ENCODE results near the gene CLCN5. TPM values are rescaled to one million over a fixed set of nuclear protein-coding genes. Genes with fewer than 3 reads are reported as not detected.

The CLCN5 gene
- total and polyA plus RNA-seq, 11 donors: 0.65 to 6.0 (median 2.5) TPM

GRCh38 chrX:50117476-50117875 is 195.1 kb downstream of the CLCN5 start:
- Histone ChIP-seq H3K4me1 (no peaks in the 10 kb centered on the region), H3K9me3 (no peaks in the 10 kb centered on the region), H3K4me3 (no peak overlapping the region), H3K27ac (no peak overlapping the region), H3K36me3 (no peaks in the 10 kb centered on the region), H3K27me3 (peaks cover 0 to 18% (median 0%) of the 10 kb centered on the region in 9 donors)
- TF ChIP-seq POLR2A (IDR thresholded peaks at IDR 0.05): no peak
- intact Hi-C loops (cut with DNase I): no loop called here
- no peak for DNase-seq
- 28 to 43% (median 38%) methylated on average over 3 of the region's 3 CpGs for WGBS, 4 donors
- ATAC-seq: no peak

GRCh38 chrX:50125480-50125879 is 203.1 kb downstream of the CLCN5 start:
- Histone ChIP-seq H3K9me3 (no peaks in the 10 kb centered on the region), H3K36me3 (no peaks in the 10 kb centered on the region), H3K4me3 (no peak overlapping the region), H3K27ac (no peak overlapping the region), H3K27me3 (peaks cover 0 to 9% (median 0%) of the 10 kb centered on the region in 9 donors), H3K4me1 (no peaks in the 10 kb centered on the region)
- ATAC-seq (no peak), DNase-seq (no peak)
- TF ChIP-seq POLR2A (IDR thresholded peaks at IDR 0.05): no peak
- TF ChIP-seq CTCF (IDR thresholded peaks at IDR 0.05): no peak
- 74 to 82% (median 79%) methylated on average over 1 of the region's 1 CpG for WGBS, 4 donors
- intact Hi-C loops (cut with DNase I): no loop called here

GRCh38 chrX:50147972-50148371 is 225.6 kb downstream of the CLCN5 start:
- no peak for TF ChIP-seq POLR2A (IDR thresholded peaks at IDR 0.05)
- TF ChIP-seq CTCF (IDR thresholded peaks at IDR 0.05): no peak
- Histone ChIP-seq H3K9me3 (no peaks in the 10 kb centered on the region), H3K4me3 (no peak overlapping the region), H3K4me1 (no peaks in the 10 kb centered on the region), H3K27ac (no peak overlapping the region), H3K27me3 (peaks cover 0 to 5% (median 0%) of the 10 kb centered on the region in 9 donors), H3K36me3 (no peaks in the 10 kb centered on the region)
- WGBS, 4 donors: 68 to 92% (median 83%) methylated on average over 7 of the region's 7 CpGs
- ATAC-seq: no peak
- intact Hi-C loops (cut with DNase I): no loop called here
- DNase-seq: no peak

MicroRNAs within 50 kb of the gene (microRNA counts, 767-probe panel; counts per million panel counts)
- microRNA hsa-miR-188-3p: 1,763 to 1,924 counts per million in 2 donors
- 2,151 to 2,183 counts per million in 2 donors for microRNA hsa-miR-188-5p
- microRNA hsa-miR-362-3p: 0 to 71.6 counts per million in 2 donors
- microRNA hsa-miR-362-5p: 2,777 to 2,926 counts per million in 2 donors
- microRNA hsa-miR-500a-5p+hsa-miR-501-5p: 1,208 to 1,458 counts per million in 2 donors
- 71.6 to 1,023 counts per million in 2 donors for microRNA hsa-miR-500b
- 0 to 71.6 counts per million in 2 donors for microRNA hsa-miR-501-3p
- microRNA hsa-miR-502-3p: 0 to 71.6 counts per million in 2 donors
- microRNA hsa-miR-502-5p: 2,116 to 2,353 counts per million in 2 donors
- 71.6 to 908 counts per million in 2 donors for microRNA hsa-miR-532-3p
- 2,619 to 2,738 counts per million in 2 donors for microRNA hsa-miR-532-5p
- microRNA hsa-miR-660-5p: 1,658 to 2,138 counts per million in 2 donors

Small RNAs within 50 kb of the gene (microRNA-seq; reads per million reads assigned to microRNA genes)
- 40.1 to 96.7 (median 53.2) reads per million in 4 donors for gene MIR188
- gene MIR362: 121 to 312 (median 137) reads per million in 4 donors
- gene MIR500A: 5.6 to 10.6 (median 9.1) reads per million in 4 donors
- gene MIR500B: 0 to 0.60 (median 0.30) reads per million in 4 donors
- gene MIR501: 26.4 to 113 (median 48.0) reads per million in 4 donors
- 26.2 to 44.2 (median 27.6) reads per million in 4 donors for gene MIR502
- gene MIR532: 332 to 655 (median 507) reads per million in 4 donors
- 52.9 to 326 (median 131) reads per million in 4 donors for gene MIR660

Other genes with a start within 250 kb of the CLCN5 start
- gene PAGE1, start 226.6 kb upstream of the CLCN5 start, total RNA-seq: not detected
- gene PAGE1, start 226.6 kb upstream of the CLCN5 start, polyA plus RNA-seq: not detected
- not detected for gene PAGE4, start 93.3 kb upstream of the CLCN5 start, total RNA-seq
- not detected for gene PAGE4, start 93.3 kb upstream of the CLCN5 start, polyA plus RNA-seq
- gene USP27X, start 43.1 kb upstream of the CLCN5 start, total RNA-seq: 1 to 10 TPM in 8 of 9 donors, under 1 TPM in 1; 0.67 to 4.3 (median 2.2) TPM
- gene USP27X, start 43.1 kb upstream of the CLCN5 start, polyA plus RNA-seq: 1 to 10 TPM; 1.1 to 2.3 TPM

All from heart left ventricle (tissue), 16 donors.